GM21619 (cell line): ENCODE measurements around the gene TEX13A.

Experiments used
- ATAC-seq: cut with Tn5 transposase; IDR thresholded peaks from one replicate; pipeline ENCODE4 v1.9.1; 2021; ENCODE audit not compliant: unreplicated experiment

Gene TEX13A

DNA sequence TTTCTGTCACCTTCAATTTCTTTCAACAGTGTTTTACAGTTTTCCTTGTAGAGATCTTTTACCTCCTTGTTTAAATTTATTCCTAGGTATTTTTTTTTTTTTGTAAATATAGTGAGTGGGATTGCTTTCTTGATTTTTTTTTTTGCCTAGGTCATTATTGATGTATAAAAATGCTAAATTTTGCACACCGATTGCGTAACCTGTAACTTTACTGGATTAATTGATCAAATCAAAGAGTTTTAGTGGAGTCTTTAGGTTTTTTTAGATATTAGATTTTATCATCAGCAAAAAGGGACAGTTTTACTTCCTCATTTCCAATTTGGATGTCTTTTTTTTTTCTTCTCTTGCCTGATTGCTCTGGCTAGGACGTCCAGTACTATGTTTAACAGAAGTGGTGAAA is 40.9 kb downstream of the TEX13A start:
- no peak for ATAC-seq

DNA sequence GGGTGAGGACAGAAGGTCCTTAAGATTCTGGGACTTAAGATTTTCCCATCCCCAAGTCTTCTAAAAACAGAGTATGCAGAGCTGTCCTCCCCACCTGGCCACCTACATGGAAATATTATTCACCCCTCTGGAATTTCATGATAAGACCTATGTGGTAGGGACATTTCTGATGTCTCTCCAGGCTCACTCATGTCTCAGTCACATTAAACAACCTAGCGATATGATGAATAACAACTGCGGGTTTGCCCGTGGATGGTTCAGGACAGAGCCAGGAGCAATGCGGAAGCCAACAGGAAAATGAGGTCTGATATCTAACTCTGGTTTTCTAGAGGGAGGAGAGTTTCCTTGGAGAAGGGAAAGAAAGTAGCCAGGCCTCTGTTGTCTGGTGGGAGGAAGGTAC is 47.4 kb downstream of the TEX13A start:
- ATAC-seq, result no peak
